Stimulated activated CD4-positive, alpha-beta T cell treated with anti-CD3 and anti-CD28 coated beads, Interleukin-1b, Interleukin-23, amount 100 ng/mL, for 4 hours (primary cell): ENCODE measurements around the gene HPX.

ENCODE experiments used
- DNase-seq, 2 donors: peaks; one replicate each; pipeline ENCODE4 v3.0.0-alpha.2; 2020; ENCODE audit warnings: low read depth in 2 of 2

HPX gene, protein sequence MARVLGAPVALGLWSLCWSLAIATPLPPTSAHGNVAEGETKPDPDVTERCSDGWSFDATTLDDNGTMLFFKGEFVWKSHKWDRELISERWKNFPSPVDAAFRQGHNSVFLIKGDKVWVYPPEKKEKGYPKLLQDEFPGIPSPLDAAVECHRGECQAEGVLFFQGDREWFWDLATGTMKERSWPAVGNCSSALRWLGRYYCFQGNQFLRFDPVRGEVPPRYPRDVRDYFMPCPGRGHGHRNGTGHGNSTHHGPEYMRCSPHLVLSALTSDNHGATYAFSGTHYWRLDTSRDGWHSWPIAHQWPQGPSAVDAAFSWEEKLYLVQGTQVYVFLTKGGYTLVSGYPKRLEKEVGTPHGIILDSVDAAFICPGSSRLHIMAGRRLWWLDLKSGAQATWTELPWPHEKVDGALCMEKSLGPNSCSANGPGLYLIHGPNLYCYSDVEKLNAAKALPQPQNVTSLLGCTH

DNA sequence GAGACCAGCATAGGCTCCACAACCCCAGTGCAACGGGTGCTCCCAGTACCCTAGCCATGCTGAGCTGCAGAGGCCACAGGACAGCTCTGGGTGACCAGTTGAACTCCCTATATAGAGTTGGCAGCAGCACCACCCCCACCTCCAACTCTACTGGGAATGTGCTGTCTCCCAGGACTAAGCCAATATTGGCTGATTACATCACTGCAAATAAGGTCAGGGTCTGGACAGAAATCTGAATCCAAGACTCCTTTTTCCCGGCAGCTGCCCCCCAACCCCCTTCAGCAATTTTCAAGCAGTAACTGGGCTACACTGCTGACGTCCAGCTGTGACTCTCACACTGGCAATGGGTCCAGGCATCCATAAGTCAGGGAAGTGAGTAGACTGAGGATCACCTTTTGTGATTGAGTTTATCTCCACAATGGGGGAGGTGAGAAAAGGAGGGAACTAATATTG is at the start of gene HPX:
TSS of gene HPX (minus strand) at position 82 of the 453 bp plus-strand sequence. CDS start at position 58, 24 bp downstream.
- no peak for DNase-seq

DNA sequence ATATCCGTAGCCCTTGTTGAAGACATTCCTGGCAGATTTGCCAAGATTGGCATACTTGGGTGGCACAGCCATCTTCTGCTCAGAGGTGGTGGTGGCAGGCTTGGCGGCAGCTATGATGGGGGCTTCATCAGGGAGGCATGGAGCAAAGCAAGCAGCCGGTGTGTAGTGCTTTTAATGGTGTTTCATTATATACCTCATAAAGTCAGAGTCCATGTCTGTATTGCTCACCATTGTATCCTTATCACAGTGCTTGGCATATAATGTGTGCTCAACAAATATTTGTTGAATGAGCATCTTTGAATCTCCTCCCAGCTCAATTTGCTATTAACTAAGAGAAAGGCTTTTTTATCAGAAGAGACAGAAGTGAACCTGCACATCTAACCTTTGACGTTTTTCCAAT is 48.5 kb upstream of the HPX start:
- DNase-seq = no peak

- no peak for DNase-seq
Measured at GRCh38 chr11:6488821-6489220, 48.0 kb upstream of the HPX start.

DNA sequence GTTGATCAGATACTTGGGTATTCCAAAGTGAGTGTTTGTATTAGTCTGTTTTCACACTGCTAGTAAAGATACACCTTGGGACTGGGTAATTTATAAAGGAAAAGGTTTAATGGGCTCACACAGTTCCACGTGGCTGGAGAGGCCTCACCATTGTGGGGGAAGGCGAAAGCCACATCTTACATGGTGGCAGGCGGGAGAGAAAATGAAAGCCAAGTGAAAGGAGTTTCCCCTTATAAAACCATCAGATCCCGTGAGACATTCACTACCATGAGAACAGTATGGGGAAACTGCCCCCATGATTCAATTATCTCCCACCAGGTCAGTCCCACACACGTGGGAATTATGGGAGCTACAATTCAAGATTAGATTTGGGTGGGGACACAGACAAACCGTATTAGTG is 47.6 kb upstream of the HPX start:
- no peak for DNase-seq

- no peak for DNase-seq
Measured at GRCh38 chr11:6486938-6487337, 46.2 kb upstream of the HPX start.

GRCh38 chr11:6486256-6486655 is 45.5 kb upstream of the HPX start:
- no peak for DNase-seq

GRCh38 chr11:6485661-6486060 is 44.9 kb upstream of the HPX start:
- DNase-seq = no peak

GRCh38 chr11:6483015-6483414 is 42.2 kb upstream of the HPX start:
- no peak for DNase-seq

- DNase-seq = no peak
Measured at GRCh38 chr11:6482441-6482840, 41.7 kb upstream of the HPX start.

DNA sequence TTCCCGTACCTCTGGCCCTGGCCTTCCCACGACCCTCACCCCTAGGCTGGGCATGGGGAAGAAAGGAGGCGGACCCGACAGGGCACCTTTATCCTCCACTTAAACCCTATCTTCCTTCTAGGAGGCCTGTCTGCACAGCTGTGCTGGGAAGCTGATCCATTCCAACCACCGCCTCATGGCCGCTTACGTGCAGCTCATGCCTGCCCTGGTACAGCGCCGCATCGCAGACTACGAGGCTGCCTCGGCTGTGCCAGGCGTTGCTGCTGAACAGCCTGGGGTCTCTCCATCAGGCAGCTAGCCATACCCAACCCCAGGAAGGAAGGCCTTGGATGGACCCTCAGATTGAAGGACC is 41.1 kb upstream of the HPX start:
- no peak for DNase-seq

DNA sequence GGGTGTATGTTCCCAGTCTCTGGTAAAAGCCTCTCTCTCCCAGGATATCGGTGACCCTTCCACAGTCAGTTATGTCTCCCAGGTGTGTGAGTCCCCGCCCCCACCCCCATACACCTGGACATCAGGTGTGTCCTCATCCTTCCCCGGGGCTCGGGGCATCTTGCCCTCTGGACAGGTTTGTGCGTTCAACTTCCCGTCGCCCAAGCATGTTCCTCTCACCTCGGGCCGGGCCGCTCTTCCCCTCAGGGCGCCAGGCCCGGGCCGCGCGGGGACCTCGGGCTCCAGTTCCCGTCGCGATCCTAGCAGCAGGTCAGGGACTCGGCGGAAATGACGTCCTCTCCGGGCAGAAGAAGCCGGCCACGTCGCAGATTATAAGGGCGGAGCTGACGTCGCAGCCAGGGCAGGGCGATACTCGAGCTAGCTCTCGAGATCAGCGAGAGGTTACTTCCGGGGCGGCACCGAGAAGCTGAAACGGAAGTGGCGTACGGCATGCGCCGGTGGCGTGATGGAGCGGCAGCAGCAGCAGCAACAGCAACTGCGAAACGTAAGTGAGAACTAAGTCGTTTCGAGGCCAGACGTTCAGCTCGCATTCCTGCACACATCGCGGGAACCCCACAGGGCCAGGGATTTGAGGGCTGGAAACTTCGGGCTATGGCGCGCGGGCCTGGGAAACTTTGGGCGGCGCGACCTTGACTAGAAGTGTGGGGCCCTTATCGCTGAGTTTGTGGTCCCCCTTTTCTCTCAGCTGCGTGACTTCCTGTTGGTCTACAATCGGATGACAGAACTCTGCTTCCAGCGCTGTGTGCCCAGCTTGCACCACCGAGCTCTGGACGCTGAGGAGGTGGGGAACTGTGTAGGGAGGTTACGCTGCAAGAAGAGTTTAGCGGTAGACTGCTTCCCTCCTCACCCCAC is 40.5 kb upstream of the HPX start, which contains the start of the genes ARFIP2 and TIMM10B:
TSS of gene ARFIP2 (minus strand) at position 320 of the 912 bp plus-strand sequence. CDS start 910 bp downstream, outside the sequence.
TSS of gene TIMM10B (plus strand) at position 490 of the 912 bp plus-strand sequence. CDS start at position 506, 16 bp downstream.
- peak; percentile 90 to 92 for DNase-seq

GRCh38 chr11:6480299-6480914 is 39.6 kb upstream of the HPX start:
- no peak for DNase-seq

- DNase-seq = no peak
Measured at GRCh38 chr11:6476571-6476970, 35.8 kb upstream of the HPX start.

GRCh38 chr11:6475936-6476335 is 35.1 kb upstream of the HPX start:
- DNase-seq = no peak

- no peak for DNase-seq
Measured at GRCh38 chr11:6474806-6475500, 34.2 kb upstream of the HPX start.

DNA sequence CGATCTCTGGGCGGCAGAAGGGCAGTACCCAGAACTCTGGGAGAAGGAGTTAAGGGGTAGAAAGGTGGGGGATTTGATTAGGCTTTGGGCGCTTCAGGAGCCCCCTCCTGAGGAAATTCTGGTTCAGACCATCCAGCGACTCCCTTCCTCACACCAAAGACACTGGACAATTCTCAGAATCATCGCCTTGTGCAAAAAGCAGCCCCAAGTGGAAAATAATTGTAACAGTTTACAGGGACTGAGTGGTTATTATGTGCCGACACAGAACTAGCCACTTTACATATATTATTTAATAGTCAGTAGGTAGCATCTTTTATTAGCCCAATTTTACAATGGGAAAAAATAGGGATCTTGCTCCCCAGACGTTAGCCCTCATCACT is 33.6 kb upstream of the HPX start:
- no peak for DNase-seq

GRCh38 chr11:6473451-6474412 is 32.9 kb upstream of the HPX start, which contains the start of gene TRIM3:
Gene TRIM3 (minus strand): TSS chr11:6473941. CDS start chr11:6465695, 8,246 bp downstream.
- peak; percentile 62 to 71 for DNase-seq

GRCh38 chr11:6472934-6473333 is 32.1 kb upstream of the HPX start:
- DNase-seq = no peak

GRCh38 chr11:6469599-6469998 is 28.8 kb upstream of the HPX start:
- no peak for DNase-seq
